Measurements from ENCODE around the gene AKR1D1. TPM values are rescaled to one million over a fixed set of nuclear protein-coding genes. Genes with fewer than 3 reads are reported as not detected.

The AKR1D1 gene
- total RNA-seq, 1 experiment from 2014 or later = not detected

GRCh38 chr7:138126928-138127327 lies 50.7 kb downstream of the AKR1D1 start:
- POLR2A ChIA-PET = no interaction called here

DNA sequence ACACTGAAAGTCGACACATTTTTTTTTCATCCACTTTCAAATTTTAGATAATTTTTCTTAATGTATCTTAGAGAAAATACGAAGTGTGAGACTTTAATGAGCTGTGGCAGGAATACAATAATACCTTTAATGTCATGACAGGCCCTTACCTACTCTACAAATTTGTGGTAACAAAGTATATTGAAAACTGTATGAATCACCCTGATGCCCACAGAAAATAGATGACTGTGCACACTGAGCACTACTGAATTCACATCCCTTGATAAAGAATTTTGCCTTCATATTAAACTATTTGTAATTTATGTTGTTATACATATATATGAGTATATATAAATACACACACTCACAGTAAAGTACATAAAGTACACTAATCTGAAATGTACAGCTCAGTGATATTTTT lies 51.7 kb downstream of the AKR1D1 start:
- Histone ChIP-seq H3K27ac (ENCODE audit: low read length) (no peak overlapping the region), H3K36me3 (ENCODE audit: control insufficient read depth, insufficient read depth, low read length) (no peaks in the 10 kb centered on the region), H3K27me3 (ENCODE audit: control insufficient read depth, insufficient read depth, low read length) (no peaks in the 10 kb centered on the region), H3K4me1 (ENCODE audit: control insufficient read depth, insufficient read depth, low read length) (no peaks in the 10 kb centered on the region), H3K9me3 (ENCODE audit: control insufficient read depth, insufficient read depth, low read depth, low read length) (no peaks in the 10 kb centered on the region), H3K4me3 (ENCODE audit: low read depth in 2 of 2, low read length in 2 of 2) (no peak overlapping the region)
- POLR2A ChIA-PET = no interaction called here
- ATAC-seq (no peak), DNase-seq (ENCODE audit: low read depth, low spot score) (no peak)
- CTCF ChIA-PET = no interaction called here
- BruUV-seq (replicated peaks) = no TSS peak
- TF ChIP-seq CTCF (IDR thresholded peaks at IDR 0.05) = no peak
- TF ChIP-seq SIN3A (IDR thresholded peaks at IDR 0.05; ENCODE audit: borderline replicate concordance, insufficient read depth, low read depth, low read length) = no peak
- TF ChIP-seq TCF7L2 (IDR thresholded peaks at IDR 0.05; ENCODE audit: low read depth, low read length) = no peak
- TF ChIP-seq POLR2AphosphoS5 (IDR thresholded peaks at IDR 0.05; ENCODE audit: low read depth, low read length) = no peak
- TF ChIP-seq, protein P1, sequence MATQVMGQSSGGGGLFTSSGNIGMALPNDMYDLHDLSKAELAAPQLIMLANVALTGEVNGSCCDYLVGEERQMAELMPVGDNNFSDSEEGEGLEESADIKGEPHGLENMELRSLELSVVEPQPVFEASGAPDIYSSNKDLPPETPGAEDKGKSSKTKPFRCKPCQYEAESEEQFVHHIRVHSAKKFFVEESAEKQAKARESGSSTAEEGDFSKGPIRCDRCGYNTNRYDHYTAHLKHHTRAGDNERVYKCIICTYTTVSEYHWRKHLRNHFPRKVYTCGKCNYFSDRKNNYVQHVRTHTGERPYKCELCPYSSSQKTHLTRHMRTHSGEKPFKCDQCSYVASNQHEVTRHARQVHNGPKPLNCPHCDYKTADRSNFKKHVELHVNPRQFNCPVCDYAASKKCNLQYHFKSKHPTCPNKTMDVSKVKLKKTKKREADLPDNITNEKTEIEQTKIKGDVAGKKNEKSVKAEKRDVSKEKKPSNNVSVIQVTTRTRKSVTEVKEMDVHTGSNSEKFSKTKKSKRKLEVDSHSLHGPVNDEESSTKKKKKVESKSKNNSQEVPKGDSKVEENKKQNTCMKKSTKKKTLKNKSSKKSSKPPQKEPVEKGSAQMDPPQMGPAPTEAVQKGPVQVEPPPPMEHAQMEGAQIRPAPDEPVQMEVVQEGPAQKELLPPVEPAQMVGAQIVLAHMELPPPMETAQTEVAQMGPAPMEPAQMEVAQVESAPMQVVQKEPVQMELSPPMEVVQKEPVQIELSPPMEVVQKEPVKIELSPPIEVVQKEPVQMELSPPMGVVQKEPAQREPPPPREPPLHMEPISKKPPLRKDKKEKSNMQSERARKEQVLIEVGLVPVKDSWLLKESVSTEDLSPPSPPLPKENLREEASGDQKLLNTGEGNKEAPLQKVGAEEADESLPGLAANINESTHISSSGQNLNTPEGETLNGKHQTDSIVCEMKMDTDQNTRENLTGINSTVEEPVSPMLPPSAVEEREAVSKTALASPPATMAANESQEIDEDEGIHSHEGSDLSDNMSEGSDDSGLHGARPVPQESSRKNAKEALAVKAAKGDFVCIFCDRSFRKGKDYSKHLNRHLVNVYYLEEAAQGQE (IDR thresholded peaks at IDR 0.05; ENCODE audit: insufficient read depth in 1 of 2, low read depth in 2 of 2, low read length in 1 of 2) = no peak
- in situ Hi-C loops (cut with HindIII; ENCODE audit: low pct_unique_long_range_greater_than_20kb, low sequenced_read_pairs) = no loop called here
- intact Hi-C loops (cut with micrococcal nuclease; ENCODE audit: unreplicated experiment) = no loop called here

More at GRCh38 chr7:138126928-138127327, 50.7 kb downstream of the AKR1D1 start:
- Histone ChIP-seq H3K9me3 (ENCODE audit: control insufficient read depth, insufficient read depth, low read depth, low read length) (no peaks in the 10 kb centered on the region), H3K4me1 (ENCODE audit: control insufficient read depth, insufficient read depth, low read length) (no peaks in the 10 kb centered on the region), H3K27me3 (ENCODE audit: control insufficient read depth, insufficient read depth, low read length) (no peaks in the 10 kb centered on the region), H3K4me3 (ENCODE audit: low read depth in 2 of 2, low read length in 2 of 2) (no peak overlapping the region), H3K27ac (ENCODE audit: low read length) (no peak overlapping the region), H3K36me3 (ENCODE audit: control insufficient read depth, insufficient read depth, low read length) (no peaks in the 10 kb centered on the region)
- ATAC-seq (no peak), DNase-seq (ENCODE audit: low read depth, low spot score) (no peak)
- BruUV-seq (replicated peaks) = no TSS peak
- TF ChIP-seq CTCF (IDR thresholded peaks at IDR 0.05) (no peak), POLR2AphosphoS5 (IDR thresholded peaks at IDR 0.05; ENCODE audit: low read depth, low read length) (no peak), SIN3A (IDR thresholded peaks at IDR 0.05; ENCODE audit: borderline replicate concordance, insufficient read depth, low read depth, low read length) (no peak), TCF7L2 (IDR thresholded peaks at IDR 0.05; ENCODE audit: low read depth, low read length) (no peak)
- TF ChIP-seq, protein P1 (IDR thresholded peaks at IDR 0.05; ENCODE audit: insufficient read depth in 1 of 2, low read depth in 2 of 2, low read length in 1 of 2) = no peak
- in situ Hi-C loops (cut with HindIII; ENCODE audit: low pct_unique_long_range_greater_than_20kb, low sequenced_read_pairs) = no loop called here
- CTCF ChIA-PET = no interaction called here
- intact Hi-C loops (cut with micrococcal nuclease; ENCODE audit: unreplicated experiment) = no loop called here
